GM18502 (cell line): ENCODE data around the gene PTF1A.

Source experiments
- ATAC-seq: cut with Tn5 transposase; IDR thresholded peaks from one replicate; pipeline ENCODE4 v1.9.1; 2021; ENCODE audit warnings: mild to moderate bottlenecking; ENCODE audit not compliant: unreplicated experiment, poor library complexity

The PTF1A gene, protein sequence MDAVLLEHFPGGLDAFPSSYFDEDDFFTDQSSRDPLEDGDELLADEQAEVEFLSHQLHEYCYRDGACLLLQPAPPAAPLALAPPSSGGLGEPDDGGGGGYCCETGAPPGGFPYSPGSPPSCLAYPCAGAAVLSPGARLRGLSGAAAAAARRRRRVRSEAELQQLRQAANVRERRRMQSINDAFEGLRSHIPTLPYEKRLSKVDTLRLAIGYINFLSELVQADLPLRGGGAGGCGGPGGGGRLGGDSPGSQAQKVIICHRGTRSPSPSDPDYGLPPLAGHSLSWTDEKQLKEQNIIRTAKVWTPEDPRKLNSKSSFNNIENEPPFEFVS

DNA sequence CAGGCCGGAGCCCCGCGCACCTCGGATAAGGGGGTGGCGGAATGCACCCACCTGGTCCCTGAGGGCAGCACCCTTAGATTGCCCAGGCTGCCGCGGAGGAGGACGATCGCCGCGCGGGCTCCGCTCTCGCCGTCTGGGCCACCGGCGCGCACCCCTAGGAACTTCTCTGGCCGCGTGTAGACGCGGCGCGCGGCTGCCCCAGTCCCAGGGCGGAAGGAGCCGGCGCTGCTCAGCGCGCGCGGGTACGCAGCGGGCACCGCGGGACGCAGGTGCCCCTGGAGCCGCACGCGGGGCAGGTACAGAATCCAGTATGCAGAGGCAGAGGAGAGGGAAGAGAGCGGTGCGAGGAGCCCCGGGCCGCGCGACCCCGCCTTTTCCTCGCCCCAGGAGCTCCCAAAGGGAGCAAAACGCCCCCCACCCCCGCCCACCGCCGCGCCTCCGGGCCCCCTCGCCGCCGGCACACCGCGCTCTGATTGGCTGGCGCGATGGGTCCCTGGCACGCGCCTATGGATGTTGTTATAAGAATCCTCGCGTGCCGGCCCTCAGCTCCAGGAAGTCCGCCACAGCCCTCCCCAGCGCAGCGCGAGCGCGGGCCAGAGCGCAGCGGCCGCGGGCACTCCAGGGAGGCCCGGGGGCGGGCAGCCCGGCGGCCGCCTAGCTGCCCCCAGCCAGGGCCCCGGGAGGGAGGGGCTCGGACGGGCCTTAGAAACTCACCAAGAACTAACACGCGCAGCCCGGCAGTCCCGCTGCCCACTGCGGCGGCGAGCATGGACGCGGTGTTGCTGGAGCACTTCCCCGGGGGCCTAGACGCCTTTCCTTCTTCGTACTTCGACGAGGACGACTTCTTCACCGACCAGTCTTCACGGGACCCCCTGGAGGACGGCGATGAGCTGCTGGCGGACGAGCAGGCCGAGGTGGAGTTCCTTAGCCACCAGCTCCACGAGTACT lies at the start of gene PTF1A:
TSS of gene PTF1A (plus strand) at position 549 of the 948 bp plus-strand sequence. CDS start at position 768, 219 bp downstream.
- no peak for ATAC-seq

DNA sequence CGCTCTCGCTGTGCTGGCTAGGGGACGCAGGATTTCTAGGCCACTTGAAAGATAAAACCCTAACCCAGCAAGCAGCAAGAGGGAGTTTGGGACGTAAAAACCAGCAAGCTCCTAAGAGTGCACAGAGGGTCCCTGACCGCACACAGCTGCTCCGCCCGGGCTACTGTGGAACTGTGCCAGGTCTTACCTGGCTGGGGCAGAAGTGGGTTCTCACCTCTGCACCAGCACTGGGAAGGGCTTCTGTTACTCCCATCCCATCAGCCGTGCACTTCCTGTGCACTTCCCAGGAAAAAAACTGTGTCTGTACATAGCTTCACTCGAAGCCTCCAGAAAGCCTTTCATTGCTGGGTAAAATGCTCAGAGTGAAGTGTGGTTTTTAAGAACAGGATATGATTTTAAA lies 45.9 kb upstream of the PTF1A start:
- no peak for ATAC-seq

DNA sequence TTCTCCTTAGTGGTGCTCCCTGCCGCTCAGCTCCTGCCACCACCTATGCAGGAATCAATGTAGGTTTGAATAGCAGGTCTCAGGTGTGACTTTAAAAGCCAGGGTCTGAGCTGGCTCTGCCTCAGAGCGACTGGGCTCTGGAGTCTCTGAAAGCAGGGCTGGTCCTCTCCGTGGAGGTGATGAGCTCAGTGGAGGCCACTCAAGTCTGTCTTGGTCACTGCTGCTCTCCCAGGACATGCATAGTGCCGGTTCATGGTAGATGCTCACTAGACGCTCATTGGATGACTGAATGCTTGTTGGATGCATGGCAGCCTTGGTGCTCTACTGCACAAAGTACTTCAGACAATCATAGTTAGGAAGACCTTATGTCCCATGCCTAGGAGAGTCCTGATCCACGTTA lies 45.1 kb upstream of the PTF1A start:
- ATAC-seq = no peak

DNA sequence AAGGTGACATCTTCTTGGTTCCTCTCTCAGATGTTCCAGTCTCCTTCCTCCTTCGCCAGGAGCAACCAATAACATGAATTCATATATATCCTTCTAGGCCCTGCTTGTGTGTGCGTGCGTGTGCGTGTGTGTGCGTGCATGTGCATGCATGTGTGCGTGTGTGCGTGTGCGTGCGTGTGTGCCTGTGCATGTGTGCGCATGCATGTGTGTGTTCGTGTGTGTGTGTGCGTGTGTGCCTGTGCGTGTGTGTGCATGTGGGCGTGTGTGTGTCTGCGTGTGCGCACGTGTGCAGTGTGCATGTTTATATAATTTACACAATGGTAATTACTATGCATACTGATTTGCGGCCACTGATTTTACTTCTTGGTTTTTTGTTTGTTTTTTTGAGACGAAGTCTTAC lies 43.9 kb upstream of the PTF1A start:
- ATAC-seq = no peak

DNA sequence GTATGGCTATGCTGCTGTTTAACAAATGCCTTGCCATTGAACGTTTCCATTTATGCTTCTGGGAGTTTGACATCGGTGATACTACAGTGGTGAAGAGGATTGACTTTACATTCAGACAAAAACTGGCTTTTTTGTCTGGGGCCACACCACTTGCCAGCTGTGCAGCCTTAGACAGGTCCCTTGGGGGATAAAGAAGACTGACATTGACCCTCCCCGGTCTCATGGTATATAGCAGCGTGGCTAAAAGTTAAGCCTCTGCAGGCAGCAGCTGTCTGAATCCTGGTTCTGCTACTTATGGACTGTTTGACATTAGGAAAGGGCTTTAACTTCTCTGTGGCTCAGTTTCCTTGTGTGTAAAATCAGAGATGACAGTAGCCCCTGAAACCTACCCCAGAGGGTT lies 42.0 kb upstream of the PTF1A start:
- no peak for ATAC-seq

DNA sequence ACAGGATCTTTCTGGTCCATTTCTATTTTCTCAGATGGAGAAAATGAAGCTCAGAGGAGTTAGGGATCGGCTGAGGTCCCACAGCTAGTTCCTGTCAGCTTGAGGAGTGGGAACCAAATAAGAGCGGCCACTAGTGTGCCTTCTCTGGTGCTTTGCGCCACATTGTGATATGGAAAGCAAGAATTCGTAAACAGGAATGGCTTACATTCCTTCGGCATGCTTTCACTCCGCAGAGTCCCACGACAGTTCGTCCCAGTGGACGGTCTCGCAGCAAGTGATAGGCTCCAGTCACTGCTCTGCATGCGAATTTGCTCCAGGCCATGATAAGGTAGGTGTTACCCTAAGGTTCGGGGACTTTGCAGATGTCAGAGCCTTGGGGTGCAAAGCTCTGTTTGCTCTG lies 41.5 kb upstream of the PTF1A start:
- ATAC-seq = no peak

DNA sequence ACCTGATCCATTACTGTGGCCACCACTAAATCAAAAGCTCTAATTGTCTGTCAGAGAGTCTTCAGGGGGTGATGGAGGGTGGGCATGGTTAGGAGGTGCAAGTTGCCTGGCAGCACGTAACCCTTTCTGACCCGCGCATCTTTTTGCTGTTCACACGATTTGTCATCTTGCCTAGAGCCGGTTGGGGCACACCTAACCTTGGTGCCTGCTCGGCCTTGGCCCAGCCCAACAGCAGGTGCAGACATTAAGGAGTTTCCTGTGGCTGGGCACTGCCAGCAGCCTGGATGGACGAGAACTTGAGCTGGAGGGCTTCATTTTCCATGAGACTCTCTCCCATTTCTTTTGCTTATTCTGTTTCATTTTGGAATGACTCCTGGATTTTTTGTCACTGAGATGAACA lies 41.0 kb upstream of the PTF1A start:
- ATAC-seq = no peak

DNA sequence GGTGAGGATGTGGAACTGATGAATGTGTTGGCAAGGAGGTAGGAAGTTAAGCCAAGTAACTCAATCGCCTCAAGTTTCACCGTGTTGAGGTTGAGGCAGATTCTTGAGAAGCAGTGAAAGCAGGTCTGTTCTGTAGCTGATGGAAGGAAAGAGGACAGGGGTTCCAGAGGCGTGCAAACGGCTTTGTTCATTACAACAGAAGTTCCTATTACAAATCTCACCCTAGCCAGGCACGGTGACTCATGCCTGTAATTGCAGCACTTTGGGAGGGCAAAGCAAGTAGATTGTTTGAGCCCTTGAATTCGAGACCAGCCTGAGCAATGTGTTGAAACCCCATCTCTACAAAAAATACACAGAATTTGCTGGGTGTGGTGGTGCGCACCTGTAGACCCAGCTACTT lies 36.9 kb upstream of the PTF1A start:
- ATAC-seq = no peak

DNA sequence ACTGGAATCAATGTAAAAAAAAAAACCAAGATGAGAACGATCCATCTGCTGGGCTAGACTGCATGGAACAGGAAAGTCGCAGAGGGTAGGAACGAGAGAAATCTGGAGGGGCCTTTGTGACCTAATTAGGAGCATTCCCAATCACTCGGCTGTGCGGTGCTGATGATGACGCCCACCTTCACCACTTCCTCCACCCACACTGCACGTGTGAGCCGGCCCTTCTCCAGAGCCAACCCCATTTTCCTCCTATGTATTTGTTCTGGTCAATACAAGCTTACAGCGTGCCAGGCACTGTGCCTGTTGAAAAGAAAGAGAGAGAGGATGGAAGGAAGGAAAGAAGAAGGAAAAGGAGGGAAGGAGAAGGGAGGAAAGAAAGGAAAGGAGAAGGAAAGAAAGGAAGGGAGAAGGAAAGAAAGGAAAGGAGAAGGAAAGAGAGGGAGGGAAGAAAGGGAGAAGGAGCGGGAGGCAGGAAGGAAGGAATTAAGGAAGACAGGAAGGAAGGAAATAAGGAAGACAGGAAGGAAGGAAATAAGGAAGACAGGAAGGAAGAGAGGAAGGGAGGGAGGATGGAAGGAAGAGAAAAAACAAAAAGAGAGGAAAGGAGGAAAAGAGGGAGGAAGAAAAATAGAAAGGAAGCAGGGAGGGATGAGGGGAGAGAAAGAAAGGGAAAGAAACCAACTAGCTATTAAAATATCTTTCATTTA lies 35.5 kb upstream of the PTF1A start:
- no peak for ATAC-seq

DNA sequence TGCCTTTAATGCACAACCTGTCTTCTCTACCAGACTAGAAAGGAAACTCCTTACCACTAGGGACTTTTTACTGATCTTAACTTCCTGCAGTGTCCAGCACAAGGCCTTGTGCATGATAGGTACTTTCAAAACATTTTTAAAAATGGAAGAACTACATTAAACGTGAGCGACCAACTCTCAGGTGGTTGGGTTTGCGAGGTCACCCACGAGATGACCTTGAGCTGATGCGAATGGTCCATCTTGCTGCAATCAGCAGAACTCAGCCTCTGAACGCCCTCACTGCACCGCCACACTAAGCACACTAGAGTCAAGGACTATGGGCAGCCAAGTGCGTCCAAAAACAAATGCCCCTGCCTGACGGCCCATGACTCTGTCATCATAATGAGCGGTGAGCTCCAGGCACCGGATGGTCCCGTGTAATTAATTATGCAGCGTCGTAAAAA lies 34.9 kb upstream of the PTF1A start:
- ATAC-seq = peak; percentile 44

DNA sequence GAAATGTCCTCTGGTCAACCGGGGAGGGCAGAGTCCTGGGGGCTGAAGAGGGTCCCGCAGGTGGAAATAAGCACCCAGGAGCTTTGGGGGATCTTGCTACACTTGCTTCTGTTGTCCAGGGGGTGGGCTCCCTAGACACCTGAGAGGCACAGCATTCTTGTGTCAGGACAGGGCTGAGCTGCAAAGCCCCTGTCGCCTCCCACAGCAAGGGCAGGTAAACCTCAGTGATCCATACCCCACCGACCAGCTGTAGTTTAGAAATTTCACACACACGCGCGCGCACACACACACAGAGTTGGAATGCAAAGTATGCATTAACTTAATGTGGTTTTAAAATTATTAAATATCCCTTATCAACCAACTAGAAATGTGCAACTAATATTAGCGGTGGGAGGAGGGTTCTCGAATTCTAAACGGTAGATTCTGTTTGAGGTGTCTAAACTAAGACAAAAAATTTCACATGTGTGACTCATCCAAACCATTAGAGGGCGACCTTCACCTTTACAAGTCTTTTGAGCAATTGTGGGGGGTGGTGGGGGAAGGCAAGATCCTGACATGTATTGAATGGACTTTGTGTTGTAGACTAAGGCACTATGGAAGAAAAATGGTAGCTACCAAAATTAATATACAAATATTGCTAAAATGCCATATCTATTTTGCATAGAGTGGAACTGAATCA lies 34.3 kb upstream of the PTF1A start:
- ATAC-seq = peak; percentile 74

DNA sequence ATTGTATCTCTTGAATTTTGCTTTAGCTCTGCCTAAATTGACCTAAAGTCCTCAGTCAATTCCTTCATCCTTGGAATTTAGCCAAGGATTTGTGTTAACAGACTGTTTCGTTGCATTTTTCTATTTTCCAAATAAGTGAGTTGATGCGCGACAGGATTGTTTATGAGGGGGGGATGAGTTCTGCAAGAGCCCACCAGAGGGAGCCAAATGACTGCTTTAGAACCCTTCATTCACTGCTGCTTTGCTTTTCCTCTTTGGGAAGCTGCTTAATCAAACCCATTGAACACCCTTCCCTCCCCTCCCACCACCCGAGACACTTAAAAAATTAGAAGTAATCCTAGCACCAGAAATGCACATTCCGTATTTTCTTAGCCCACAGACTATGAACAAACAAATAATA lies 33.7 kb upstream of the PTF1A start:
- ATAC-seq = peak; percentile 83

DNA sequence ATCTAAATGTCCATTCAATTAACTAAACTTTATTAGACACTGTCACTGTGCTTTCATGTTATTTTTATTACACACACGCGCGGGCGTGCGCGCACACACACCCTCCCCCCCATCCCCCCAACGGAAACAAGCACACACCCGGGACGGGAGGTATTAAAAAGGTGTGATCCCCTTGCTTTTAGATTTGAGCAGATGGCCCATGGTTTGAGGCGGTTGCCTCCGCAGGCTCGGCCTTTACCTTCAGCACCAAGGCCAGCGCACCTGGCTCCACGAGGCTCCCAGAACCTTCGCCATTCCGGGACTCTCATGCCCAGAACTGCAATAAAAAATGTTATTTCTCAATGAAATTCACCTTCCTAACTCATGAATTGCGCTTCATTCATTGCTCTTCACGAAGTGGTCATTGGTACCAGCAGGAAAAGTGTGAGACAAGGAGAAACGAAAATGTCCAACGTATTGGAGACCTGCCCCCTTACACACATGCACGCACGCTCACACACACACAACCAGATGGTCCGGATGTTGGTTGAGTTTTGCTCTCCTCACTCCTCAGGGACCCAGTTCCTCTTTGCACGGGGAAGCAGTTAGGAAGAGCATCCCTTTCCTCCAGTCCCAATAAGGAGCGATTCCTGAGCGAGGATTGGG lies 20.8 kb upstream of the PTF1A start:
- no peak for ATAC-seq

DNA sequence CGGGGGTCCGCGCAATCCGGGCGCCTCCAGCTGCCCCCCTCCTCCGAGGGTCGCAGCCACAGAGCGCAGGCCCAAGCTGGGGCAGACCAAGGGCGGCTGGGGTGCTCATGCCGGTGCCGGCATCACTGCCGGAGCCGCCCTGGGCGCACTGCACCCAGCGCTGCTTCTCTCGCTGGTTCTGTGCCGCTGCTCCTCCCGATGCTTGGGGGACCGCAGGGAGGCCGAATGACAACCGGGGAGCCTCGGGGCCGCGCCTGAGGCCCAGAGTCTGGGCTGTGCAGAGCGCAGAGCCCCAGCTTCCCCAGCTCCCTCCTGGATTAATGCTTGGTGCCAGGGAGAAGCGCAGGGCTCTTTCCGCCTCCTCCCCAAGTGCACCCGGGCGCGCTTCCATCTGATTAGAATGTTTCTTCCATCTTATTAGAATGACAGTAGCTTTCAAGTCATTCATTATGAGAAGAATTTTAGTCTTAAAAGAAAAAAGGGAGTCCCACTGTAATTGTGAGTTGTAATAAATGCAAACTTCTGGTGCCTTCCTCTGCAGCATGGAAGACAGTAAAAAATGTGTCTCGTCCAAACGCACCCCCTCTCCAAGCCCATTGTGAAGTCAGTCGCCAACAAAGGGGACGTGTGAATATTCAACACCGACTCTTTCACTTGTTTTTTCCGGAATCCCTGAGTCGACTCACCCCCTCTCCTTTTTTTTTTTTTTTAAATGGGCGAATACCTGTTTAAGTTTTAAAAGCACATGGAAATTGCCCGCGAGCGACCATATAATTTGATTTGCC lies 19.5 kb upstream of the PTF1A start:
- no peak for ATAC-seq

DNA sequence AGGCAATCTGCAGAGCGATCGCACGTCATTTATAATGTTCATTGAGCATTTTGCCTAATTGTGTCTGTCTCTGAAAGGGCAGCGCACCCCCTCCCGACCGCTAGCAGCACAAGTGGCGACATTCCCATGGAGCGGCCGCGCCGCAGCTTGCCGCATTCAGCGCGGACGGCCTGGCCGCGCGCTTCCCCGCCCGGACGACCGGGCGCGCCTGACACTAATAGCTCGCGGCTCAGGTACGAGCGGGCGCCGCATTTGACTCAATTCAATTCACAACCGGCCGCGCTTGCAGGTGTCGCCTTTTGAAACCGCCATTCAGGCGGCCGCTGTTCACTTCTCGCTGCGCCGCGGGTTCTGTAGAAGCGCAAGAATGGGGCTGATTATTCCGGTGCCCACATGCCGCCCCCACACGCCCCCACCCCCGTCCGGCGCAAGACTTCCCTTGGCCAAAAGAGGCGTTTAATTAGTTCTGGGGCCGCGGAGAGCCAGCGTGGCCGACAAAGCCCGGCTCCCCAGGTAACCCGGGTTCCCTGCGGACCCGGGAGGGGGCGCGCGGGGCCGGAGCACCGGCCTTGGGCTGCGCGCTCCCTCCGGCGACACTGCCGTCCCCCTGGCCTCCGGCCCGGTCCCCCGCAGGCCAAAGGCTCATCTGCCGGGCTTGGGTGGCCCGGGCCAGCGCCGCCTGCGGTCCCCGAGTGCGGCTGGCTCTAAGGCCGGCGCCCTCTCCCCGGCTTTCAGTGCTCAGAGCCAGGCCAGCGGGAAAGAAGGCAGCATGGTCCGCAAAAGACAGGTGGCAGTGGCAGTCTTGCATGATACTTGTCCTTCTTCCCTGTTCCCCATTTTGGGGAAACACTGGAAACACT lies 18.7 kb upstream of the PTF1A start:
- ATAC-seq = no peak

DNA sequence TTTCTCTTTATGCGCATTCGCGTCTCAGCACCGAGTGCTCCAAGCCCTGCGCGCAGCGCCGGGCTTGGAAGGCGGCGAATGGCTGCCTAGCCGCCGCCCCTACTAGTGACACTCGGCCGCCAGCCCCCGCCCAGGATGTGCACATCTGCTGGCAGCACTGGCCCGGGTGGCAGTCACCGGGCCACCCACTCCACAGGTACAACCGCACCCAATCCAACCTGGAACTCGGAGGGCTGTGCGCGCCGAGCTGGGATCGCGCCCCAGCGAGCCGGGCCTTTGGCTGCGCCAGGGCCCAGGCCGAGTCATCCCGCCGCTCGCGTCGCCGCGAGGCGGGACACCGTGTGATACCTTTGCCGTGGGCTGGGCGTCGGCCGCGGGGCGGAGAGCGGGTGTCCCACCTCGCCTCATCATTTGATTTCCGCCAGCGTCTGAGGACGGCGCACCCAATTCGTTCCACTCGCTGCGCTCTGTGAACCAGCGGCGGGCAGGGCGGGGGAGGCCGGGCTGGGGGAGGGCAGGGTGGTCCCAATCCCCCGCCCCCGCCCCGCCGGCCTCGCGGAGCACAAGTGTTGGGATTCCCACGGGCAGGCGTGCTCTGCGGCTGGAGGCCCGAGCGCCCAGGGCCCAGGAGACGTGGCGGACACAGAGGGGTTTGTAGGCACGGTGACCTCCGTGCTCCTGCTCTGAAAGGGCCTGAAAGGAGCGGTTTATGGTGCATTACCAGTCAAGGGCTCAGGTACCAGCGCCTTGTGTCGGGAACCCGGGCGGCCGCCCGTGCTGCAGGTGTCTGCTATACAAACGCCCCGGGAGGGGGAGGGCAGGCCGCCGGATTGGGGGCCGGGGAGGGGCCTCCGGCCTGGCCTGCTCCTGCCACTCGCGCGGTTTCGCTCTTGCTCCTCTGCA lies 17.8 kb upstream of the PTF1A start:
- no peak for ATAC-seq

DNA sequence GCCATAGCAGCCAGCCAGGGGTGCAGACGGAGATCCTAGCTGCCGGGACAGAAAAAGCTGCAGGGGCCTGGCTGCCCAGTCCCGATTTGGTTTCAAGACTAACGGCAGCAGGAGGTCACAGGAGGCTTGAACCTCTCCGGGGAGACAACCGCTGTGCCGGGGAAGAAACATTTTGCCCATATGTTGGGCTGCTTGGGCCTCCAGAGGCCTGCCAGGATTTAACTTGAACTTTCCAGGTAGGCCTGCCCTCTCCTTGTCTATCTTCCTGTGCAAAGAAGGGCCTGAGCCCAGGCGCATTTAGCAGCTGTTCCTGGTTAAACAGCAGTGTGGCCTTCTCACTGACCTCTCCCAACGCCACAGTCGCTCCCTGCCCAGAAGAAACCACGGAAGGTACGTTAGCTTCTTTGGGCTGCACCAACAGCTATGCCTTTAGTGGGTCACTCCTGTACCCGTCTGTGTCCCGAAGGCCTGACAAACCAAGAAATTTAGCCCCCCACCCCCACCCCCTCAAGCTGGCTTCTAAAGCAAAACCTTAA lies 17.1 kb upstream of the PTF1A start:
- ATAC-seq = no peak
